AG09309 (cell line): ENCODE data around the gene KHDC4.

Experiments used
- DNase-seq: peaks from one replicate; pipeline ENCODE4 v3.0.0-alpha.2; 2010; ENCODE audit warnings: low read depth
- H3K4me3 ChIP-seq: 2 replicates; pipeline ENCODE4 v1.5.1; 2011; ENCODE audit warnings: mild to moderate bottlenecking, low read depth, low read length, moderate library complexity; ENCODE audit not compliant: control insufficient read depth
- TF ChIP-seq, protein P1 (sequence below): IDR thresholded peaks from 2 replicates; pipeline ENCODE4 v1.5.1; 2011; ENCODE audit warnings: mild to moderate bottlenecking, low read depth, low read length, inconsistent platforms; ENCODE audit not compliant: insufficient read depth, control insufficient read depth; ENCODE audit errors: missing control alignments

KHDC4 gene

DNA sequence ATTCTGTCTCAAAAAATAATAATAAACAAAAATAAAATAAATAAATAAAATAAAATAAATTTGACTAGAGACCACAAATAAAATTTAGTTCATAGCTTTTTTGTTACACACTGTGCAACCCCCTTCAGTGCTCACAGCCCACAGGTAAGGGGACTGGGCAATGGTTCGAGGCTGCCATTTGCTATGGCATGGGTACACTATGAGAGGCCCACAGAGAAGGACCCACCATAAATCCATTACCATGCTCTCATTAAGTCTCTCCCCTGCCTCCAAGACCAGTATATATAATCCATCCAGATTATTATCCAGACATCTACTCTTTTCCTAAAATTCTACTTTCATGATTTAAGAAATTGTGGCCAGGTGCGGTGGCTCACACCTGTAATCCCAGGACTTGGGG is 14.4 kb downstream of the KHDC4 start:
- no peak overlapping the region for H3K4me3 ChIP-seq
- TF ChIP-seq, protein P1, sequence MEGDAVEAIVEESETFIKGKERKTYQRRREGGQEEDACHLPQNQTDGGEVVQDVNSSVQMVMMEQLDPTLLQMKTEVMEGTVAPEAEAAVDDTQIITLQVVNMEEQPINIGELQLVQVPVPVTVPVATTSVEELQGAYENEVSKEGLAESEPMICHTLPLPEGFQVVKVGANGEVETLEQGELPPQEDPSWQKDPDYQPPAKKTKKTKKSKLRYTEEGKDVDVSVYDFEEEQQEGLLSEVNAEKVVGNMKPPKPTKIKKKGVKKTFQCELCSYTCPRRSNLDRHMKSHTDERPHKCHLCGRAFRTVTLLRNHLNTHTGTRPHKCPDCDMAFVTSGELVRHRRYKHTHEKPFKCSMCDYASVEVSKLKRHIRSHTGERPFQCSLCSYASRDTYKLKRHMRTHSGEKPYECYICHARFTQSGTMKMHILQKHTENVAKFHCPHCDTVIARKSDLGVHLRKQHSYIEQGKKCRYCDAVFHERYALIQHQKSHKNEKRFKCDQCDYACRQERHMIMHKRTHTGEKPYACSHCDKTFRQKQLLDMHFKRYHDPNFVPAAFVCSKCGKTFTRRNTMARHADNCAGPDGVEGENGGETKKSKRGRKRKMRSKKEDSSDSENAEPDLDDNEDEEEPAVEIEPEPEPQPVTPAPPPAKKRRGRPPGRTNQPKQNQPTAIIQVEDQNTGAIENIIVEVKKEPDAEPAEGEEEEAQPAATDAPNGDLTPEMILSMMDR = no peak
- DNase-seq = no peak

DNA sequence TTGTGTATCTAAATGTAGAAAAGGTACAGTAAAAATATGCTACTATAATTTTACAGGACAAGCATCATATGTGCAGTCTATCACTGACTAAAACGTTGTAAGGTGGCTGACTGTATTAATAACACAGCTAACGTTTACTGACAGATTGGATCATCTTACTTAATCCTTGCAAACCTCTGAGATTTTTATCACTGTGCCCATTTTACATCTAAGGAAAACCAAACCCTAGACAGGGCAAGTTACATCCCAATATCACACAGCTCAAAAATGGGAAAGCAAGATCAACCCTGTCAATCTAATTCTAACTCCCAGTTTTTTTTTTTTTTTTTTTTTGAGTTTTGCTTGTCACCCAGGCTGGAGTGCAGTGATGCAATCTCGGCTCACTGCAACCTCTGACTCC is 15.6 kb downstream of the KHDC4 start:
- no peak for DNase-seq
- TF ChIP-seq, protein P1 = no peak
- H3K4me3 ChIP-seq = no peak overlapping the region

- TF ChIP-seq, protein P1 = no peak
- DNase-seq = no peak
- H3K4me3 ChIP-seq = no peak overlapping the region
Measured at GRCh38 chr1:155913969-155914757, 20.1 kb downstream of the KHDC4 start.

DNA sequence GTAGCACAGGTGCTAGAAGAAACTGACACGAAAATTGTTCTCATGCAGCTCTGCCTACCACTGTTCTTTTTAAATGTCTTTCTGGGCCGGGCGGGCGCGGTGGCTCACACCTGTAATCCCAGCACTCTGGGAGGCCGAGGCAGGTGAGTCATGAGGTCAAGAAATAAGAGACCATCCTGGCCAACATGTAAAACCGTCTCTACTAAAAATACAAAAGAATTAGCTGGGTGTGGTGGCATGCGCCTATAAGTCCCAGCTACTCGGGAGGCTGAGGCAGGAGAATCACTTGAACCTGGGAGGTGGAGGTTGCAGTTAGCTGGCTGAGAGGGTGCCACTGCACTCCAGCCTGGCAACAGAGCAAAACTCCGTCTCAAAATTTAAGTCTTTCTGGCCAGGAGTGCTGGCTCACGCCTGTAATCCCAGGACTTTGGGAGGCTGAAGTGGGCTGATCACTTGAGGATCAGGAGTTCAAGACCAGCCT is 22.1 kb downstream of the KHDC4 start:
- TF ChIP-seq, protein P1 = no peak
- DNase-seq = no peak
- H3K4me3 ChIP-seq = no peak overlapping the region

DNA sequence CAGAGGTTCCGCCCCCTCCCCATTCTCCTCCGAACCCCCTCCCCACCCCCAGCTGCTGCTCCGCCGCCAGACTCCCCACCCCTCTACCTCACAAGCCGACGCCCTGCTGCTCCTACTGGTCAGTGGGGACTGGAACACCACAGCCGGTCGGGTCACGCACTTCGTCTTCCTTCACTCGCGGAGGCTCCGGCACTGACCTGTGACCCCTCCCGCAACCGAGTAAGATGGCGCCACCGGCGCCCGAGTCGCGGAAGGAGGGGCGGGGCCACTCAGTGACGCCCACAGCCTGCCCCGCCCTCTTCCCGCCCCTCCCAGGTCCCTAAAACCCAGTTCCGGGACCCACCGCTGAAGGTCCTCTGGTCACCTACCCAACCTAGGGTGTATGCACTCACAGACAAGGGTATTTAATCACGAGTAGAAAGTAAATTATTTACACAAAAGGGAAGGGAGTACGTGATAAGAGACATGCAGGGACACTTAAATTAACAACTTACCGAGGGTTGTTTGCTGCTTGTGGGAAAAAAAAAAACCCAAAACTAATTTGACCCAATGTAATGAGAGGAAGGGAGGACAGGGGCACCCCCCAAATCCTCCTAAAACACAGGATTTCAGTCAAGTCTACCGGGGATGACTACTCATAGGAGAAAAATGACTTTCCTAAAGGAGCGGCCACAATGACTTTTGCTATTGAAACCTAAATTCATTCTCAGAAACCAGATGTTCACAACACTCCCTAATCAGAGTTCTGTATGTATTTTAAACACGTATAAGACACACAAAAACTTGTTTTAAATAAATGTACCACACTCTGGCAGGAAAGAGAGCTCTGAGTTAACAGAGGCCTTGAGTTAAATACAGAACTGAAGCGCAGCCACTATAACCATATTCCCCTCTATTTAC is 22.8 kb downstream of the KHDC4 start, which contains the start of gene RIT1:
Gene RIT1, minus strand, starts transcription at position 194 of the 900 bp plus-strand sequence. CDS start 588 bp downstream, outside the sequence.
- TF ChIP-seq, protein P1 = no peak
- peak within 1 kb of the TSS; percentile 43 for H3K4me3 ChIP-seq
- peak; percentile 14 for DNase-seq

- TF ChIP-seq, protein P1 = no peak
- H3K4me3 ChIP-seq = peak overlapping the region; percentile 43
- no peak for DNase-seq
Measured at GRCh38 chr1:155910621-155911121, 23.5 kb downstream of the KHDC4 start.
